ENCODE results near the gene SEPTIN6. TPM values are rescaled to one million over a fixed set of nuclear protein-coding genes. Genes with fewer than 3 reads are reported as not detected.

Gene SEPTIN6
- total and polyA plus RNA-seq, 2 of the 8 experiments (the other 6 are each of a cell fraction or from before 2014, with no cell fraction given), result 31.0 to 42.6 TPM

DNA sequence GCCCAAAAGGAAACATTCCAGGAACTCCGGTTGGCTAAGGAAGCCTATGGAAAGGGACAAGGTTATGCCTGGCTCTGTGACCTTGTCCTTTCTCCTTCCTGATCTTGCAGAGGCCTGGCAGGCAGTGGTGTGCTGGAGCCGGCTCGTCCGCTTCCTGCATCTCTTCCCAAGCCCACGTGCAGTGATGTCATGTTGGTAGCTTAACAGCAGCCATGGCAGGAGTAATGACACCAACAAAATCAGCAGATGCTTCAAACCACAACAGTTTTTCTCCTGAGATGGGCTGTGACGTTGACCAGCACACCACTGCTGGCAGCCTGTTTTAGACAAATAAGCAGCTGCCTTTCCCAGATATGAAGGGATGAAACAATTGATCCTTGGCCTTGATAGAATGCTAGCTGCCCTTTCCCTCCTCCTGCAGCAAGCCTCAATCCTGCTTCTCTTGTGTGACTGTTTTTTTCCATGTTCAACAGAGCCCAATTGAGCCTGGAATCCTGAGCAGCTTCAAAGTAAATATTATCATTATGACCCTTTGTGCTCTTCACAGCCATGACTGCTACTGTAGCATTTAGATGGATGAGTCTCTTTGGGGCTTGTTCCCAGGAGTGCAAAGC, 23.4 kb downstream of the SEPTIN6 start:
- no peaks in the 10 kb centered on the region for H3K36me3 ChIP-seq (ENCODE audit: control insufficient read depth in 2 of 4, insufficient read depth in 4 of 4, low read length in 3 of 4)
- peaks cover 0 to 2% (median 0%) of the 10 kb centered on the region in 4 experiments; a peak in 1 of 7 replicates for H3K4me1 ChIP-seq (replicated peaks in 1 of 4; ENCODE audit: control insufficient read depth in 3 of 4, insufficient read depth in 4 of 4, low read length in 3 of 4)
- H3K4me3 ChIP-seq (ENCODE audit: extremely low read depth in 1 of 4, insufficient read depth in 2 of 4, low read depth in 3 of 4, low read length in 4 of 4), result no peak overlapping the region
- no peak overlapping the region for H2AFZ ChIP-seq (ENCODE audit: low read length)
- H3K14ac ChIP-seq (ENCODE audit: insufficient read length), result no peak overlapping the region
- TF ChIP-seq TBP (IDR thresholded peaks at IDR 0.05; ENCODE audit: low read depth, low read length) (no peak), BCL11A (IDR thresholded peaks at IDR 0.05; ENCODE audit: low read depth in 2 of 2, low read length in 2 of 2) (no peak), RXRA (IDR thresholded peaks at IDR 0.05; ENCODE audit: insufficient read depth, low read depth, low read length) (no peak), BACH1 (IDR thresholded peaks at IDR 0.05; ENCODE audit: low read length) (no peak), YY1 (IDR thresholded peaks at IDR 0.05; ENCODE audit: low read depth, low read length) (no peak), KDM5A (IDR thresholded peaks at IDR 0.05; ENCODE audit: low read length) (no peak), POLR2A (IDR thresholded peaks at IDR 0.05; ENCODE audit: control extremely low read depth in 1 of 2, low read depth in 2 of 2, low read length in 2 of 2) (no peak), SIX5 (IDR thresholded peaks at IDR 0.05; ENCODE audit: low read depth, low read length) (no peak), SUZ12 (IDR thresholded peaks at IDR 0.05; ENCODE audit: low read length) (no peak), SRF (IDR thresholded peaks at IDR 0.05; ENCODE audit: low read depth, low read length) (no peak), KDM1A (IDR thresholded peaks at IDR 0.05; ENCODE audit: borderline replicate concordance, low read length) (no peak), SIRT6 (IDR thresholded peaks at IDR 0.05; ENCODE audit: low read length) (no peak), JUND (IDR thresholded peaks at IDR 0.05; ENCODE audit: low read length) (no peak), NRF1 (IDR thresholded peaks at IDR 0.05; ENCODE audit: low read depth, low read length) (no peak), MAFK (IDR thresholded peaks at IDR 0.05; ENCODE audit: low read depth, low read length) (no peak), ASH2L (IDR thresholded peaks at IDR 0.05; ENCODE audit: low read length) (no peak)
- CTCF ChIA-PET (ENCODE audit: partially characterized antibody), result no interaction called here
- H4K5ac ChIP-seq (ENCODE audit: insufficient read length, low read depth, low read length), result no peak overlapping the region
- H3K9me3 ChIP-seq (ENCODE audit: insufficient read depth in 2 of 2, low read depth in 1 of 2, low read length in 1 of 2), result no peaks in the 10 kb centered on the region
- no peak overlapping the region for H3K18ac ChIP-seq (ENCODE audit: extremely low read depth, low read length)
- H3K79me1 ChIP-seq (ENCODE audit: low read depth, low read length), result no peaks in the 10 kb centered on the region
- no peak overlapping the region for H4K8ac ChIP-seq (ENCODE audit: extremely low read depth, insufficient read depth, low read length)
- no peak overlapping the region for H2BK15ac ChIP-seq (ENCODE audit: low read length)
- H3K23ac ChIP-seq (ENCODE audit: insufficient read length), result no peak overlapping the region
- no peaks in the 10 kb centered on the region for H3K23me2 ChIP-seq (ENCODE audit: low read depth, low read length)
- POLR2A ChIA-PET (ENCODE audit: partially characterized antibody), result interaction anchor here (0.5 kb wide), 1 partner anchor 153 kb away, joined by 3 read pairs; no protein-coding TSS in a partner anchor
- WGBS, 2 experiments (ENCODE audit: extremely low coverage in 1 of 2, insufficient coverage in 1 of 2, insufficient read length in 1 of 2, insufficient replicate concordance in 2 of 2, low coverage in 1 of 2, low lambda C conversion rate in 2 of 2, missing lambda C conversion rate in 1 of 2), result 79% methylated on average over 2 of the region's 6 CpGs; no CpG with 5 or more reads in 1 of the 2 experiments
- no peak overlapping the region for H3K9ac ChIP-seq (replicated peaks in 1 of 4; ENCODE audit: extremely low read depth in 1 of 4, low read depth in 3 of 4, low read length in 3 of 4)
- H3K4ac ChIP-seq (replicated peaks; ENCODE audit: insufficient read length, low read depth, low read length), result no peak overlapping the region
- H3K27ac ChIP-seq (ENCODE audit: low read depth, low read length), result no peak overlapping the region
- DNase-seq (ENCODE audit: low read depth in 1 of 2, low spot score in 2 of 2), result no peak
- no peaks in the 10 kb centered on the region for H3K27me3 ChIP-seq (replicated peaks in 1 of 4; ENCODE audit: control insufficient read depth in 3 of 4, extremely low read depth in 1 of 4, insufficient read depth in 3 of 4, low read length in 3 of 4)
- H2BK120ac ChIP-seq (replicated peaks; ENCODE audit: low read depth, low read length), result no peak overlapping the region
- no peaks in the 10 kb centered on the region for H3K79me2 ChIP-seq (ENCODE audit: control insufficient read depth in 1 of 2, insufficient read depth in 2 of 2, low read length in 2 of 2)
- H3K56ac ChIP-seq (replicated peaks; ENCODE audit: insufficient read length, low read depth, low read length), result no peak overlapping the region
- H3K4me2 ChIP-seq (ENCODE audit: insufficient read depth in 1 of 2, low read depth in 2 of 2, low read length in 2 of 2), result no peak overlapping the region
- H4K91ac ChIP-seq (replicated peaks; ENCODE audit: insufficient read length, low read length), result no peak overlapping the region
- H2BK20ac ChIP-seq (ENCODE audit: low read length), result no peak overlapping the region
- no peak overlapping the region for H2BK5ac ChIP-seq (ENCODE audit: low read depth, low read length)
- H4K20me1 ChIP-seq (replicated peaks in 1 of 2; ENCODE audit: control insufficient read depth in 1 of 2, insufficient read depth in 2 of 2, low read length in 2 of 2), result no peaks in the 10 kb centered on the region
- no peak for FAIRE-seq
- no peak overlapping the region for H2AK5ac ChIP-seq (ENCODE audit: low read depth, low read length)
- H2BK12ac ChIP-seq (ENCODE audit: low read depth, low read length), result no peak overlapping the region
